WTC11 (cell line): ENCODE data around the gene PCGF5. TPM values are rescaled to one million over a fixed set of nuclear protein-coding genes. Genes with fewer than 3 reads are reported as not detected.

Experiments used
- ATAC-seq: fragments of 200-7000 bp; cut with Tn5 transposase; 2 replicates; pipeline ENCODE4 v1.10.0; 2021; ENCODE audit warnings: mild to moderate bottlenecking, moderate library complexity
- CTCF ChIA-PET: fragments of 300-600 bp; sonication (Branson Sonifier 250); formaldehyde crosslinking; loops from one replicate; lab custom pipeline; 2021; ENCODE audit warnings: antibody characterized with exemption; lab: Charles Lee
- POLR2A ChIA-PET: fragments of 350-600 bp; sonication (Branson Sonifier 250); formaldehyde crosslinking; loops from one replicate; lab custom pipeline; 2021; ENCODE audit warnings: antibody characterized with exemption; lab: Charles Lee
- DNase-seq: peaks from one replicate; pipeline ENCODE4 v3.0.0; 2021; ENCODE audit warnings: low spot score
- H3K27ac Mint-ChIP-seq: 2 replicates; pipeline ENCODE4 v1.8.0; 2021; ENCODE audit warnings: mixed read lengths
- H3K27me3 Mint-ChIP-seq: 2 replicates; pipeline ENCODE4 v1.8.0; 2021; ENCODE audit warnings: low read depth, mild to moderate bottlenecking, moderate library complexity, mixed read lengths
- H3K36me3 Mint-ChIP-seq: 2 replicates; pipeline ENCODE4 v1.8.0; 2021; ENCODE audit warnings: mixed read lengths
- H3K4me1 Mint-ChIP-seq: 2 replicates; pipeline ENCODE4 v1.8.0; 2022; ENCODE audit warnings: mixed read lengths
- H3K4me3 Mint-ChIP-seq: 2 replicates; pipeline ENCODE4 v1.8.0; 2021; ENCODE audit warnings: mild to moderate bottlenecking, moderate library complexity, mixed read lengths
- H3K9me3 Mint-ChIP-seq: 2 replicates; pipeline ENCODE4 v1.8.0; 2021; ENCODE audit warnings: mixed read lengths
- HMGXB4 ChIP-seq: sonication (generic); formaldehyde crosslinking; IDR thresholded peaks from 2 replicates; pipeline ENCODE4 v1.8.1; 2023; ENCODE audit warnings: mild to moderate bottlenecking, moderate library complexity, missing genetic modification reagents
- NFATC4 ChIP-seq: fragments of 250-450 bp; sonication (Bioruptor Pico); IDR thresholded peaks from 2 replicates; pipeline ENCODE4 v1.9.0; 2021; ENCODE audit warnings: mild to moderate bottlenecking
- SMAD4 ChIP-seq: sonication (generic); formaldehyde crosslinking; IDR thresholded peaks from 2 replicates; pipeline ENCODE4 v1.8.0; 2022; ENCODE audit warnings: mild to moderate bottlenecking, missing genetic modification reagents
- ZNF138 ChIP-seq: sonication (generic); formaldehyde crosslinking; conservative IDR thresholded peaks from 2 replicates; pipeline ENCODE4 v1.8.1; 2022; ENCODE audit warnings: mild to moderate bottlenecking, moderate library complexity, missing genetic modification reagents
- ZNF263 ChIP-seq: sonication (generic); formaldehyde crosslinking; IDR thresholded peaks from 2 replicates; pipeline ENCODE4 v1.8.1; 2022; ENCODE audit warnings: low read depth, mild to moderate bottlenecking, moderate library complexity, missing genetic modification reagents
- ZNF281 ChIP-seq: sonication (generic); formaldehyde crosslinking; IDR thresholded peaks from 2 replicates; pipeline ENCODE4 v1.8.0; 2023; ENCODE audit warnings: mild to moderate bottlenecking, missing genetic modification reagents
- ZNF396 ChIP-seq: fragments of 250-450 bp; sonication (Bioruptor Pico); IDR thresholded peaks from 2 replicates; pipeline ENCODE4 v1.8.0; 2021; ENCODE audit warnings: mild to moderate bottlenecking, moderate library complexity, borderline replicate concordance
- ZNF416 ChIP-seq: fragments of 250-450 bp; sonication (Bioruptor Pico); IDR thresholded peaks from 2 replicates; pipeline ENCODE4 v1.9.0; 2021; ENCODE audit warnings: mild to moderate bottlenecking, inconsistent platforms
- total RNA-seq: library from RNA; stranded (reverse); gene quantifications from 3 replicates; pipeline ENCODE4 v1.2.3, GENCODE V29; 2021
- TF ChIP-seq, protein P1 (sequence below): sonication (generic); formaldehyde crosslinking; IDR thresholded peaks from 2 replicates; pipeline ENCODE4 v1.8.0; 2022; ENCODE audit warnings: mild to moderate bottlenecking, missing genetic modification reagents
- TF ChIP-seq, protein P2 (sequence below): sonication (generic); formaldehyde crosslinking; IDR thresholded peaks from 2 replicates; pipeline ENCODE4 v1.8.0; 2022; ENCODE audit warnings: mild to moderate bottlenecking, missing genetic modification reagents
- TF ChIP-seq, protein P3 (sequence below): sonication (generic); formaldehyde crosslinking; IDR thresholded peaks from 2 replicates; pipeline ENCODE4 v1.8.1; 2023; ENCODE audit warnings: mild to moderate bottlenecking, missing genetic modification reagents
- TF ChIP-seq, protein P4 (sequence below): sonication (generic); formaldehyde crosslinking; IDR thresholded peaks from 2 replicates; pipeline ENCODE4 v1.8.0; 2022; ENCODE audit warnings: mild to moderate bottlenecking, missing genetic modification reagents
- TF ChIP-seq, protein P5 (sequence below): sonication (generic); formaldehyde crosslinking; IDR thresholded peaks from 2 replicates; pipeline ENCODE4 v1.8.1; 2022; ENCODE audit warnings: low read depth, mild to moderate bottlenecking, moderate library complexity, missing genetic modification reagents, borderline replicate concordance
- TF ChIP-seq, protein P6 (sequence below): sonication (generic); formaldehyde crosslinking; IDR thresholded peaks from 2 replicates; pipeline ENCODE4 v1.8.1; 2022; ENCODE audit warnings: low read depth, missing genetic modification reagents, borderline replicate concordance
- TF ChIP-seq, protein P7 (sequence below): sonication (generic); formaldehyde crosslinking; IDR thresholded peaks from 2 replicates; pipeline ENCODE4 v1.8.0; 2022; ENCODE audit warnings: missing genetic modification reagents

Gene PCGF5
- total RNA-seq, 1 experiment from 2014 or later: 5.2 TPM

DNA sequence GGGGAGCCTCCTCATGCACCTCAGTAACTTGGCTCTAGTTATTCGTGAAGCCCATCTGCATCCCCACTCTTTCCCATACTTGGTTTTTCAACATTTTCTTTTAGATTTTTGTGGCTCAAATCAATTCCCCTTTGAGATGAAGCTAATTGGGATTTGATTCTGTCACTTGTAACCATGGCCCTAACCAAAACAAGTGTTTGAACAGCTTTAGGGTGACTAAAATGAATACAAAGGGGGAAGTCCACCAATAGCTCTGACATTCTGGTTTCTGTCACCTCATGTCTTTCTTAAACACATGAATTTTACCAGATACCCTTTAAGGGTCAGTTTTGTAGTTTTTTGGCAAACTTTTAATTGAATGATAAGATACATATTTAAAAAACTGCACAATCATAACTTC, 87.0 kb downstream of the PCGF5 start (continued):
- TF ChIP-seq, protein P1, sequence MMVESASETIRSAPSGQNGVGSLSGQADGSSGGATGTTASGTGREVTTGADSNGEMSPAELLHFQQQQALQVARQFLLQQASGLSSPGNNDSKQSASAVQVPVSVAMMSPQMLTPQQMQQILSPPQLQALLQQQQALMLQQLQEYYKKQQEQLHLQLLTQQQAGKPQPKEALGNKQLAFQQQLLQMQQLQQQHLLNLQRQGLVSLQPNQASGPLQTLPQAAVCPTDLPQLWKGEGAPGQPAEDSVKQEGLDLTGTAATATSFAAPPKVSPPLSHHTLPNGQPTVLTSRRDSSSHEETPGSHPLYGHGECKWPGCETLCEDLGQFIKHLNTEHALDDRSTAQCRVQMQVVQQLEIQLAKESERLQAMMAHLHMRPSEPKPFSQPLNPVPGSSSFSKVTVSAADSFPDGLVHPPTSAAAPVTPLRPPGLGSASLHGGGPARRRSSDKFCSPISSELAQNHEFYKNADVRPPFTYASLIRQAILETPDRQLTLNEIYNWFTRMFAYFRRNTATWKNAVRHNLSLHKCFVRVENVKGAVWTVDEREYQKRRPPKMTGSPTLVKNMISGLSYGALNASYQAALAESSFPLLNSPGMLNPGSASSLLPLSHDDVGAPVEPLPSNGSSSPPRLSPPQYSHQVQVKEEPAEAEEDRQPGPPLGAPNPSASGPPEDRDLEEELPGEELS: no peak
- TF ChIP-seq, protein P2, sequence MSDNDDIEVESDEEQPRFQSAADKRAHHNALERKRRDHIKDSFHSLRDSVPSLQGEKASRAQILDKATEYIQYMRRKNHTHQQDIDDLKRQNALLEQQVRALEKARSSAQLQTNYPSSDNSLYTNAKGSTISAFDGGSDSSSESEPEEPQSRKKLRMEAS (CRISPR knock-in tag): no peak
- TF ChIP-seq HMGXB4 (no peak), SMAD4 (CRISPR knock-in tag) (no peak)
- TF ChIP-seq, protein P3, sequence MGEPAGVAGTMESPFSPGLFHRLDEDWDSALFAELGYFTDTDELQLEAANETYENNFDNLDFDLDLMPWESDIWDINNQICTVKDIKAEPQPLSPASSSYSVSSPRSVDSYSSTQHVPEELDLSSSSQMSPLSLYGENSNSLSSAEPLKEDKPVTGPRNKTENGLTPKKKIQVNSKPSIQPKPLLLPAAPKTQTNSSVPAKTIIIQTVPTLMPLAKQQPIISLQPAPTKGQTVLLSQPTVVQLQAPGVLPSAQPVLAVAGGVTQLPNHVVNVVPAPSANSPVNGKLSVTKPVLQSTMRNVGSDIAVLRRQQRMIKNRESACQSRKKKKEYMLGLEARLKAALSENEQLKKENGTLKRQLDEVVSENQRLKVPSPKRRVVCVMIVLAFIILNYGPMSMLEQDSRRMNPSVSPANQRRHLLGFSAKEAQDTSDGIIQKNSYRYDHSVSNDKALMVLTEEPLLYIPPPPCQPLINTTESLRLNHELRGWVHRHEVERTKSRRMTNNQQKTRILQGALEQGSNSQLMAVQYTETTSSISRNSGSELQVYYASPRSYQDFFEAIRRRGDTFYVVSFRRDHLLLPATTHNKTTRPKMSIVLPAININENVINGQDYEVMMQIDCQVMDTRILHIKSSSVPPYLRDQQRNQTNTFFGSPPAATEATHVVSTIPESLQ: no peak
- TF ChIP-seq, protein P4, sequence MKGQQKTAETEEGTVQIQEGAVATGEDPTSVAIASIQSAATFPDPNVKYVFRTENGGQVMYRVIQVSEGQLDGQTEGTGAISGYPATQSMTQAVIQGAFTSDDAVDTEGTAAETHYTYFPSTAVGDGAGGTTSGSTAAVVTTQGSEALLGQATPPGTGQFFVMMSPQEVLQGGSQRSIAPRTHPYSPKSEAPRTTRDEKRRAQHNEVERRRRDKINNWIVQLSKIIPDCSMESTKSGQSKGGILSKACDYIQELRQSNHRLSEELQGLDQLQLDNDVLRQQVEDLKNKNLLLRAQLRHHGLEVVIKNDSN (CRISPR knock-in tag): no peak
- TF ChIP-seq, all 79 proteins: peak for 0

- DNase-seq: no peak
- CTCF ChIA-PET: interaction anchor here (1.7 to 2.0 kb wide), 2 partner anchors 11 to 13 kb away, joined by 4 to 7 read pairs; no protein-coding TSS in a partner anchor
- Mint-ChIP-seq H3K36me3 (no peaks in the 10 kb centered on the region), H3K27me3 (0 out of 2 replicates have a peak, but pooled peaks cover 2% of the 10 kb centered on the region), H3K4me1 (no peaks in the 10 kb centered on the region), H3K9me3 (no peaks in the 10 kb centered on the region), H3K27ac (no peak overlapping the region), H3K4me3 (no peak overlapping the region)
- POLR2A ChIA-PET: no interaction called here
- ATAC-seq: no peak
- TF ChIP-seq ZNF281 (CRISPR knock-in tag): no peak
- TF ChIP-seq ZNF396 (CRISPR knock-in tag): no peak
- TF ChIP-seq ZNF263 (CRISPR knock-in tag): no peak
- TF ChIP-seq, protein P5, sequence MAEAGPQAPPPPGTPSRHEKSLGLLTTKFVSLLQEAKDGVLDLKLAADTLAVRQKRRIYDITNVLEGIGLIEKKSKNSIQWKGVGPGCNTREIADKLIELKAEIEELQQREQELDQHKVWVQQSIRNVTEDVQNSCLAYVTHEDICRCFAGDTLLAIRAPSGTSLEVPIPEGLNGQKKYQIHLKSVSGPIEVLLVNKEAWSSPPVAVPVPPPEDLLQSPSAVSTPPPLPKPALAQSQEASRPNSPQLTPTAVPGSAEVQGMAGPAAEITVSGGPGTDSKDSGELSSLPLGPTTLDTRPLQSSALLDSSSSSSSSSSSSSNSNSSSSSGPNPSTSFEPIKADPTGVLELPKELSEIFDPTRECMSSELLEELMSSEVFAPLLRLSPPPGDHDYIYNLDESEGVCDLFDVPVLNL (CRISPR knock-in tag): no peak
- no peak for TF ChIP-seq NFATC4 (CRISPR knock-in tag)
- TF ChIP-seq, protein P3: no peak
- TF ChIP-seq ZNF416 (CRISPR knock-in tag): no peak
- TF ChIP-seq, protein P6, sequence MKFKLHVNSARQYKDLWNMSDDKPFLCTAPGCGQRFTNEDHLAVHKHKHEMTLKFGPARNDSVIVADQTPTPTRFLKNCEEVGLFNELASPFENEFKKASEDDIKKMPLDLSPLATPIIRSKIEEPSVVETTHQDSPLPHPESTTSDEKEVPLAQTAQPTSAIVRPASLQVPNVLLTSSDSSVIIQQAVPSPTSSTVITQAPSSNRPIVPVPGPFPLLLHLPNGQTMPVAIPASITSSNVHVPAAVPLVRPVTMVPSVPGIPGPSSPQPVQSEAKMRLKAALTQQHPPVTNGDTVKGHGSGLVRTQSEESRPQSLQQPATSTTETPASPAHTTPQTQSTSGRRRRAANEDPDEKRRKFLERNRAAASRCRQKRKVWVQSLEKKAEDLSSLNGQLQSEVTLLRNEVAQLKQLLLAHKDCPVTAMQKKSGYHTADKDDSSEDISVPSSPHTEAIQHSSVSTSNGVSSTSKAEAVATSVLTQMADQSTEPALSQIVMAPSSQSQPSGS (CRISPR knock-in tag): no peak
- TF ChIP-seq, protein P7, sequence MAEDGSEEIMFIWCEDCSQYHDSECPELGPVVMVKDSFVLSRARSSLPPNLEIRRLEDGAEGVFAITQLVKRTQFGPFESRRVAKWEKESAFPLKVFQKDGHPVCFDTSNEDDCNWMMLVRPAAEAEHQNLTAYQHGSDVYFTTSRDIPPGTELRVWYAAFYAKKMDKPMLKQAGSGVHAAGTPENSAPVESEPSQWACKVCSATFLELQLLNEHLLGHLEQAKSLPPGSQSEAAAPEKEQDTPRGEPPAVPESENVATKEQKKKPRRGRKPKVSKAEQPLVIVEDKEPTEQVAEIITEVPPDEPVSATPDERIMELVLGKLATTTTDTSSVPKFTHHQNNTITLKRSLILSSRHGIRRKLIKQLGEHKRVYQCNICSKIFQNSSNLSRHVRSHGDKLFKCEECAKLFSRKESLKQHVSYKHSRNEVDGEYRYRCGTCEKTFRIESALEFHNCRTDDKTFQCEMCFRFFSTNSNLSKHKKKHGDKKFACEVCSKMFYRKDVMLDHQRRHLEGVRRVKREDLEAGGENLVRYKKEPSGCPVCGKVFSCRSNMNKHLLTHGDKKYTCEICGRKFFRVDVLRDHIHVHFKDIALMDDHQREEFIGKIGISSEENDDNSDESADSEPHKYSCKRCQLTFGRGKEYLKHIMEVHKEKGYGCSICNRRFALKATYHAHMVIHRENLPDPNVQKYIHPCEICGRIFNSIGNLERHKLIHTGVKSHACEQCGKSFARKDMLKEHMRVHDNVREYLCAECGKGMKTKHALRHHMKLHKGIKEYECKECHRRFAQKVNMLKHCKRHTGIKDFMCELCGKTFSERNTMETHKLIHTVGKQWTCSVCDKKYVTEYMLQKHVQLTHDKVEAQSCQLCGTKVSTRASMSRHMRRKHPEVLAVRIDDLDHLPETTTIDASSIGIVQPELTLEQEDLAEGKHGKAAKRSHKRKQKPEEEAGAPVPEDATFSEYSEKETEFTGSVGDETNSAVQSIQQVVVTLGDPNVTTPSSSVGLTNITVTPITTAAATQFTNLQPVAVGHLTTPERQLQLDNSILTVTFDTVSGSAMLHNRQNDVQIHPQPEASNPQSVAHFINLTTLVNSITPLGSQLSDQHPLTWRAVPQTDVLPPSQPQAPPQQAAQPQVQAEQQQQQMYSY: no peak
- TF ChIP-seq ZNF138 (CRISPR knock-in tag): no peak
Measured at GRCh38 chr10:91309711-91310110, 89.2 kb downstream of the PCGF5 start.
